ENCODE data around the gene NHSL2.
"Not testable (repeated sequence)": the region's sequence is repeated elsewhere in the genome, so short reads cannot be mapped to it uniquely, and the experiment has no call there.

NHSL2 gene

GRCh38 chrX:71910643-71910985 lies at the start of gene NHSL2:
Gene NHSL2, plus strand, starts transcription at chrX:71910845.
- DNase-seq (ENCODE audit: low spot score): no peak

- DNase-seq (ENCODE audit: low spot score): no peak
These were observed 43.0 kb upstream of the NHSL2 start for GRCh38 chrX:71867680-71868079.

GRCh38 chrX:71869566-71869965 lies 41.1 kb upstream of the NHSL2 start:
- not testable (repeated sequence) for DNase-seq (ENCODE audit: low spot score)

- DNase-seq (ENCODE audit: low spot score): no peak
These were observed 40.2 kb upstream of the NHSL2 start for GRCh38 chrX:71870208-71871098.

GRCh38 chrX:71871367-71871766 lies 39.3 kb upstream of the NHSL2 start:
- DNase-seq (ENCODE audit: low spot score): no peak

- DNase-seq (ENCODE audit: low spot score): no peak
These were observed 37.8 kb upstream of the NHSL2 start for GRCh38 chrX:71872542-71873458.

GRCh38 chrX:71873459-71873833 lies 37.2 kb upstream of the NHSL2 start:
- no peak for DNase-seq (ENCODE audit: low spot score)

GRCh38 chrX:71876841-71877240 lies 33.8 kb upstream of the NHSL2 start:
- DNase-seq (ENCODE audit: low spot score): not testable (repeated sequence)

- no peak for DNase-seq (ENCODE audit: low spot score)
These were observed 25.5 kb upstream of the NHSL2 start for GRCh38 chrX:71885099-71885498.

- no peak for DNase-seq (ENCODE audit: low spot score)
These were observed 15.0 kb upstream of the NHSL2 start for GRCh38 chrX:71895607-71896006.

- no peak for DNase-seq (ENCODE audit: low spot score)
These were observed 4.5 kb upstream of the NHSL2 start for GRCh38 chrX:71906144-71906543.

GRCh38 chrX:71908387-71908786 lies 2.3 kb upstream of the NHSL2 start:
- DNase-seq (ENCODE audit: low spot score): no peak

GRCh38 chrX:71909956-71910355 lies 689 bp upstream of the NHSL2 start:
- DNase-seq (ENCODE audit: low spot score): no peak

- no peak for DNase-seq (ENCODE audit: low spot score)
These were observed 513 bp downstream of the NHSL2 start for GRCh38 chrX:71910986-71911730.

- DNase-seq (ENCODE audit: low spot score): no peak
These were observed 1.0 kb downstream of the NHSL2 start for GRCh38 chrX:71911731-71912050.

- DNase-seq (ENCODE audit: low spot score): no peak
These were observed 1.5 kb downstream of the NHSL2 start for GRCh38 chrX:71912156-71912555.

GRCh38 chrX:71913156-71913950 lies 2.7 kb downstream of the NHSL2 start:
- DNase-seq (ENCODE audit: low spot score): no peak

GRCh38 chrX:71917621-71918343 lies 7.1 kb downstream of the NHSL2 start:
- DNase-seq (ENCODE audit: low spot score): peak; percentile 38

GRCh38 chrX:71919431-71919830 lies 8.8 kb downstream of the NHSL2 start:
- DNase-seq (ENCODE audit: low spot score): peak; percentile 40

GRCh38 chrX:71919886-71920285 lies 9.2 kb downstream of the NHSL2 start:
- DNase-seq (ENCODE audit: low spot score): no peak

- DNase-seq (ENCODE audit: low spot score): no peak
These were observed 12.0 kb downstream of the NHSL2 start for GRCh38 chrX:71922686-71923085.
